K562 (cell line): ENCODE measurements around the gene CDC14A.

Experiments
- BMI1 ChIP-seq: fragments of 150-350 bp; IDR thresholded peaks from 2 replicates; pipeline ENCODE4 v1.6.1; 2014; ENCODE audit warnings: low read length
- FOXJ2 ChIP-seq: fragments of 200-800 bp; sonication (Bioruptor generic); IDR thresholded peaks from 2 replicates; pipeline ENCODE4 v1.6.1; 2016; ENCODE audit warnings: missing genetic modification characterization, missing compliant biosample characterization
- POLR2A ChIP-seq: fragments of 450-650 bp; conservative IDR thresholded peaks from 2 replicates; pipeline ENCODE4 v1.6.1; 2016
- SMARCC2 ChIP-seq: fragments of 450-650 bp; IDR thresholded peaks from 2 replicates; pipeline ENCODE4 v1.6.1; 2017; ENCODE audit warnings: antibody characterized with exemption, moderate library complexity, mild to moderate bottlenecking, low read depth
- TBP ChIP-seq: optimal IDR thresholded peaks from 2 replicates; pipeline ENCODE3; 2011; ENCODE audit warnings: low read depth, low read length, improper control_type of control experiment
- ZNF655 ChIP-seq: fragments of 250-450 bp; sonication (Bioruptor Pico); IDR thresholded peaks from 2 replicates; pipeline ENCODE4 v1.5.0; 2021
- ZSCAN29 ChIP-seq: fragments of 450-650 bp; IDR thresholded peaks from 2 replicates; pipeline ENCODE4 v1.6.1; 2017

GRCh38 chr1:100512803-100513352 lies 160.6 kb downstream of the CDC14A start:
- TF ChIP-seq ZNF655 (CRISPR knock-in tag) (no peak), TBP (no peak), FOXJ2 (tag) (no peak), BMI1 (no peak), SMARCC2 (no peak), ZSCAN29 (no peak), POLR2A (no peak)
